HepG2 (cell line): ENCODE measurements around the gene ACOT2. TPM values are rescaled to one million over a fixed set of nuclear protein-coding genes. Genes with fewer than 3 reads are reported as not detected.

Experiments used
- CHD2 ChIP-seq: IDR thresholded peaks from 2 replicates; pipeline ENCODE4 v1.6.1; 2011; ENCODE audit warnings: low read depth, low read length, improper control_type of control experiment
- ETV5 ChIP-seq: IDR thresholded peaks from 2 replicates; pipeline ENCODE4 v1.6.1; 2018; ENCODE audit warnings: missing biosample characterization, missing genetic modification reagents, inconsistent platforms, borderline replicate concordance
- FOSL2 ChIP-seq: sonication (generic); formaldehyde crosslinking; IDR thresholded peaks from 2 replicates; pipeline ENCODE4 v1.4.0; 2020; ENCODE audit warnings: missing genetic modification reagents
- HCFC1 ChIP-seq: fragments of 150-350 bp; IDR thresholded peaks from 2 replicates; pipeline ENCODE4 v1.6.1; 2014; ENCODE audit warnings: low read depth, low read length
- HHEX ChIP-seq: IDR thresholded peaks from 2 replicates; pipeline ENCODE4 v1.6.1; 2016; ENCODE audit warnings: control low read depth
- IRX3 ChIP-seq: sonication (generic); formaldehyde crosslinking; IDR thresholded peaks from 2 replicates; pipeline ENCODE4 v1.8.1; 2023; ENCODE audit warnings: mild to moderate bottlenecking, low read depth, missing genetic modification reagents, borderline replicate concordance
- KDM5A ChIP-seq: fragments of 200-600 bp; sonication (generic); IDR thresholded peaks from 2 replicates; pipeline ENCODE4 v1.7.0; 2018; ENCODE audit warnings: antibody characterized with exemption, mild to moderate bottlenecking, low read length, borderline replicate concordance
- MTF2 ChIP-seq: sonication (generic); formaldehyde crosslinking; IDR thresholded peaks from 2 replicates; pipeline ENCODE4 v1.5.0; 2020; ENCODE audit warnings: missing genetic modification reagents, borderline replicate concordance
- MXD4 ChIP-seq: IDR thresholded peaks from 2 replicates; pipeline ENCODE4 v1.6.1; 2016; ENCODE audit warnings: mild to moderate bottlenecking, missing biosample characterization, missing genetic modification reagents
- RBFOX2 ChIP-seq: fragments of 200-400 bp; formaldehyde crosslinking; IDR thresholded peaks from 2 replicates; pipeline ENCODE4 v1.6.1; 2017; ENCODE audit warnings: low read depth, mild to moderate bottlenecking, low read length
- SKIL ChIP-seq: sonication (generic); formaldehyde crosslinking; IDR thresholded peaks from 2 replicates; pipeline ENCODE4 v1.8.0; 2022; ENCODE audit warnings: missing genetic modification reagents, mild to moderate bottlenecking, moderate library complexity, borderline replicate concordance
- ZNF275 ChIP-seq: sonication (generic); formaldehyde crosslinking; IDR thresholded peaks from 2 replicates; pipeline ENCODE4 v1.8.0; 2022; ENCODE audit warnings: missing genetic modification reagents, mild to moderate bottlenecking, inconsistent platforms, borderline replicate concordance
- ZNF562 ChIP-seq: sonication (generic); formaldehyde crosslinking; IDR thresholded peaks from 2 replicates; pipeline ENCODE4 v1.8.0; 2022; ENCODE audit warnings: missing genetic modification reagents, borderline replicate concordance
- ZNF816 ChIP-seq: sonication (generic); formaldehyde crosslinking; IDR thresholded peaks from 2 replicates; pipeline ENCODE4 v1.8.0; 2022; ENCODE audit warnings: missing genetic modification reagents, mild to moderate bottlenecking, borderline replicate concordance
- ZNF883 ChIP-seq: sonication (generic); formaldehyde crosslinking; IDR thresholded peaks from 2 replicates; pipeline ENCODE4 v1.5.1; 2020; ENCODE audit warnings: mild to moderate bottlenecking, missing genetic modification reagents; ENCODE audit errors: not compliant biosample characterization
- ZSCAN29 ChIP-seq: sonication (generic); formaldehyde crosslinking; conservative IDR thresholded peaks from 2 replicates; pipeline ENCODE4 v1.4.0; 2020; ENCODE audit warnings: mild to moderate bottlenecking, missing genetic modification reagents
- polyA plus RNA-seq, 8 experiments: library from polyadenylated mRNA; depleted of rRNA in 3 of 8; stranded (reverse) in 7 of 8; unstranded in 1 of 8; fragments of >200 nt; fragmentation: Illumina TruSeq in 4 of 8; extraction: Trizol in 4 of 8; gene quantifications; 2 replicates each; pipeline versions ENCODE4 v1.2.1 to v1.2.3, GENCODE V29; 2011 to 2016; ENCODE audit warnings: low read depth in 4 of 8, missing spikeins in 1 of 8, mixed read lengths in 1 of 8; ENCODE audit not compliant: insufficient read depth in 1 of 8
- total RNA-seq, 5 experiments: library from RNA; depleted of rRNA; stranded (reverse); fragments of >200 nt; fragmentation: Illumina TruSeq; extraction: Trizol; gene quantifications; 2 replicates each; pipeline ENCODE4 v1.2.3, GENCODE V29; 2016; ENCODE audit warnings: low read depth in 1 of 5
- TF ChIP-seq, protein P1 (sequence below): IDR thresholded peaks from 2 replicates; pipeline ENCODE4 v1.6.1; 2016; ENCODE audit warnings: low read depth, missing genetic modification reagents, missing compliant biosample characterization
- TF ChIP-seq, protein P2 (sequence below): sonication (generic); formaldehyde crosslinking; IDR thresholded peaks from 2 replicates; pipeline ENCODE4 v1.5.0; 2020; ENCODE audit warnings: missing genetic modification reagents, mild to moderate bottlenecking, borderline replicate concordance
- TF ChIP-seq, protein P3 (sequence below): sonication (generic); formaldehyde crosslinking; IDR thresholded peaks from 2 replicates; pipeline ENCODE4 v1.8.0; 2022; ENCODE audit warnings: missing genetic modification reagents, low read depth, mild to moderate bottlenecking, borderline replicate concordance

ACOT2 gene
- total and polyA plus RNA-seq, 2 of the 13 experiments (the other 11 are each of a cell fraction or from before 2014, with no cell fraction given), result 60.0 to 110 TPM

DNA sequence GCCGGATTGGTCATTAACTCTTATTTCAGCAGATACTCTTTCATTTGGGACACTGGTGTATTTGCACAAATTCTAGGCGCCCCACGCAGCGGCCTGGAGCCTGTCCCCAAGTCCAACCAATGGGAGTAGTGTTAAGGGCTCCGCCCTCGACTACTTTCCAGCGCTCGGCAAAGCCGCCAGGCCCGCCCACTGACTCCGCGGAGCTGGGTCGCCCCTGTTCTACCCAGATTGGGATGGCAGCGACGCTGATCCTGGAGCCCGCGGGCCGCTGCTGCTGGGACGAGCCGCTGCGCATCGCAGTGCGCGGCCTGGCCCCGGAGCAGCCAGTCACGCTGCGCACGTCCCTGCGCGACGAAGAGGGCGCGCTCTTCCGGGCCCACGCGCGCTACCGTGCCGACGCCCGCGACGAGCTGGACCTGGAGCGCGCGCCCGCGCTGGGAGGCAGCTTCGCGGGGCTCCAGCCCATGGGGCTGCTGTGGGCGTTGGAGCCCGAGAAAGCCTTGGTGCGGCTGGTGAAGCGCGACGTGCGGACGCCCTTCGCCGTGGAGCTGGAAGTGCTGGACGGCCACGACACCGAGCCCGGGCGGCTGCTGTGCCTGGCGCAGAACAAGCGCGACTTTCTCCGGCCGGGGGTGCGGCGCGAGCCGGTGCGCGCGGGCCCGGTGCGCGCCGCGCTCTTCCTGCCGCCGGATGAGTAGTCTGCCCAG, 43.5 kb downstream of the ACOT2 start, which contains the start of gene ACOT6 (continued):
- TF ChIP-seq FOSL2 (no peak), HHEX (CRISPR knock-in tag) (no peak), HCFC1 (no peak), ZNF562 (CRISPR knock-in tag) (no peak), MXD4 (no peak), SKIL (CRISPR knock-in tag) (no peak), KDM5A (no peak), ZNF275 (no peak), IRX3 (CRISPR knock-in tag) (no peak), ZNF816 (CRISPR knock-in tag) (no peak), CHD2 (no peak), ZSCAN29 (CRISPR knock-in tag) (peak; percentile 69; the same call in 1 of the 2 replicates), ZNF883 (CRISPR knock-in tag) (no peak), RBFOX2 (peak; percentile 88), ETV5 (CRISPR knock-in tag) (peak; percentile 24; the same call in 1 of the 2 replicates), MTF2 (CRISPR knock-in tag) (no peak)
- TF ChIP-seq, protein P1, sequence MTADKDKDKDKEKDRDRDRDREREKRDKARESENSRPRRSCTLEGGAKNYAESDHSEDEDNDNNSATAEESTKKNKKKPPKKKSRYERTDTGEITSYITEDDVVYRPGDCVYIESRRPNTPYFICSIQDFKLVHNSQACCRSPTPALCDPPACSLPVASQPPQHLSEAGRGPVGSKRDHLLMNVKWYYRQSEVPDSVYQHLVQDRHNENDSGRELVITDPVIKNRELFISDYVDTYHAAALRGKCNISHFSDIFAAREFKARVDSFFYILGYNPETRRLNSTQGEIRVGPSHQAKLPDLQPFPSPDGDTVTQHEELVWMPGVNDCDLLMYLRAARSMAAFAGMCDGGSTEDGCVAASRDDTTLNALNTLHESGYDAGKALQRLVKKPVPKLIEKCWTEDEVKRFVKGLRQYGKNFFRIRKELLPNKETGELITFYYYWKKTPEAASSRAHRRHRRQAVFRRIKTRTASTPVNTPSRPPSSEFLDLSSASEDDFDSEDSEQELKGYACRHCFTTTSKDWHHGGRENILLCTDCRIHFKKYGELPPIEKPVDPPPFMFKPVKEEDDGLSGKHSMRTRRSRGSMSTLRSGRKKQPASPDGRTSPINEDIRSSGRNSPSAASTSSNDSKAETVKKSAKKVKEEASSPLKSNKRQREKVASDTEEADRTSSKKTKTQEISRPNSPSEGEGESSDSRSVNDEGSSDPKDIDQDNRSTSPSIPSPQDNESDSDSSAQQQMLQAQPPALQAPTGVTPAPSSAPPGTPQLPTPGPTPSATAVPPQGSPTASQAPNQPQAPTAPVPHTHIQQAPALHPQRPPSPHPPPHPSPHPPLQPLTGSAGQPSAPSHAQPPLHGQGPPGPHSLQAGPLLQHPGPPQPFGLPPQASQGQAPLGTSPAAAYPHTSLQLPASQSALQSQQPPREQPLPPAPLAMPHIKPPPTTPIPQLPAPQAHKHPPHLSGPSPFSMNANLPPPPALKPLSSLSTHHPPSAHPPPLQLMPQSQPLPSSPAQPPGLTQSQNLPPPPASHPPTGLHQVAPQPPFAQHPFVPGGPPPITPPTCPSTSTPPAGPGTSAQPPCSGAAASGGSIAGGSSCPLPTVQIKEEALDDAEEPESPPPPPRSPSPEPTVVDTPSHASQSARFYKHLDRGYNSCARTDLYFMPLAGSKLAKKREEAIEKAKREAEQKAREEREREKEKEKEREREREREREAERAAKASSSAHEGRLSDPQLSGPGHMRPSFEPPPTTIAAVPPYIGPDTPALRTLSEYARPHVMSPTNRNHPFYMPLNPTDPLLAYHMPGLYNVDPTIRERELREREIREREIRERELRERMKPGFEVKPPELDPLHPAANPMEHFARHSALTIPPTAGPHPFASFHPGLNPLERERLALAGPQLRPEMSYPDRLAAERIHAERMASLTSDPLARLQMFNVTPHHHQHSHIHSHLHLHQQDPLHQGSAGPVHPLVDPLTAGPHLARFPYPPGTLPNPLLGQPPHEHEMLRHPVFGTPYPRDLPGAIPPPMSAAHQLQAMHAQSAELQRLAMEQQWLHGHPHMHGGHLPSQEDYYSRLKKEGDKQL (CRISPR knock-in tag), result 0 out of 2 replicates have a peak, but pooled peaks have one; percentile 13
- TF ChIP-seq, protein P2, sequence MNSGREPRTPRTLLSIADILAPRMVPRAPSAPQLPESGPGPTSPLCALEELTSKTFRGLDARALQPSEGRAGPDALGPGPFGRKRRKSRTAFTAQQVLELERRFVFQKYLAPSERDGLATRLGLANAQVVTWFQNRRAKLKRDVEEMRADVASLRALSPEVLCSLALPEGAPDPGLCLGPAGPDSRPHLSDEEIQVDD (CRISPR knock-in tag), result no peak
- TF ChIP-seq, protein P3, sequence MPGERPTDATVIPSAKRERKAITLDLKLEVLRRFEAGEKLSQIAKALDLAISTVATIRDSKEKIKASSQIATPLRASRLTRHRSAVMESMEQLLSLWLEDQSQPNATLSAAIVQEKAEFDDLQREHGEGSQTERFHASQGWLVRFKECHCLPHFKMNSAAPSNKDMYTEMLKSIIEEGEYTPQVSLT (CRISPR knock-in tag), result no peak
